HG02884 (cell line): ENCODE data around the gene ITPRIP.

Source experiments
- ATAC-seq: cut with Tn5 transposase; IDR thresholded peaks from one replicate; pipeline ENCODE4 v1.9.1; 2021; ENCODE audit warnings: mild to moderate bottlenecking, moderate library complexity; ENCODE audit not compliant: unreplicated experiment

The ITPRIP gene

GRCh38 chr10:104337985-104338735 lies at the start of gene ITPRIP:
ITPRIP (minus strand) TSS chr10:104338465; CDS start chr10:104316051, 22,414 bp downstream.
- ATAC-seq = peak; percentile 66

DNA sequence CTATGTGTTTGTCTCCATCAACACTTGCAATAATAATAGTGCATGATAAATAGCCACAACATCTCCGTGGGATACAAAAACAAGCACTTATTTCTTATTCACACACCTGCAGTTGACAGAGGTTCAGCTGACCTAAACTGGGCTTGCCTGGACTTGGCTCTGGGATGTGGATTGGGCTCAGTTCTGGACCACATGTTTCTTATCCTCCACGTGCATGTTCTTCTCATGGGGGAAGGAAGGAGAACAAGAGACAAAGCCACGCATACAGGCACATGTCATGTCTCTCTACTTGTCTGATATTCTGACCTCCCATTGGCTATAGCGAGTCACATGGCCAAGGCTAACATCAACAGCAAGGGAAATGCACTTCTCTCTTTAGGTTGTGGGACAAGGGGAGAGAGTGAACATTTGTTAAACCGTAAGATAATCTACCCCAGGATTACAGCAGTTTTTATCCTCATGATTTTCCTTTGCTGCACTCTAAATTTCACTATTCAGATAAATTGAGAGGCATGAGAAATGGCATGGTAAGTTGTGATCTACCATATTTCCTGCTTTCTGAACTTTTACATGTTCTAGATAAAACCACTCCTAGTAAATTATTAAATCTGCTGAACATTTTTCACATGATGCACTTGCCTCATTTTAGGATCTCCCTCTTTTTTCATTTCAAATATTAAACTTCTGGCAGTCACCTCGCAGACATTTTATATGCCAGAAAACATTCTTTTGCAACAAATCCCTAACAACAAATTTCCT lies 49.0 kb upstream of the ITPRIP start:
- no peak for ATAC-seq

GRCh38 chr10:104380336-104380735 lies 42.1 kb upstream of the ITPRIP start:
- ATAC-seq = no peak

- no peak for ATAC-seq
These were observed 38.6 kb upstream of the ITPRIP start for GRCh38 chr10:104376784-104377300.

- no peak for ATAC-seq
These were observed 36.3 kb upstream of the ITPRIP start for GRCh38 chr10:104374591-104374990.

- no peak for ATAC-seq
These were observed 33.5 kb upstream of the ITPRIP start for GRCh38 chr10:104371753-104372152.

GRCh38 chr10:104368381-104368780 lies 30.1 kb upstream of the ITPRIP start:
- no peak for ATAC-seq

DNA sequence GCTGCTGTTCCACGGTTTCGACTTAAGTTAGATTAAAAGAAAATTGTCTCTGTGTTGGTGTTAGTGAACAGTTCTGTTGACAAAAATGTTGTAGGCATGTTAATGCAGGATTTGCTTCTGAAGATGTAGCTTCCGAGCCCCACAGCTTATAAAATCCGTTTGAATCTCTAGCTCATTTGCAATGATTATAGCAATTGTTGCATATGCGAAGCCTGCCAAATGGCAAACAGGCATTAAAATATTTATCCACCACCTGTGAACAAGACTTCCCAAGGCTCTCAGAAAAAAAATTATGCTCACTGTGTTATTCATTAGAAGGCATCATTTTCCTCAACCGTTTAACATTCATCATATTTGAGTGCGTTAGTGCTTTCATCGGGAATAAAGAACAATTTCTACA lies 29.6 kb upstream of the ITPRIP start:
- ATAC-seq = no peak

DNA sequence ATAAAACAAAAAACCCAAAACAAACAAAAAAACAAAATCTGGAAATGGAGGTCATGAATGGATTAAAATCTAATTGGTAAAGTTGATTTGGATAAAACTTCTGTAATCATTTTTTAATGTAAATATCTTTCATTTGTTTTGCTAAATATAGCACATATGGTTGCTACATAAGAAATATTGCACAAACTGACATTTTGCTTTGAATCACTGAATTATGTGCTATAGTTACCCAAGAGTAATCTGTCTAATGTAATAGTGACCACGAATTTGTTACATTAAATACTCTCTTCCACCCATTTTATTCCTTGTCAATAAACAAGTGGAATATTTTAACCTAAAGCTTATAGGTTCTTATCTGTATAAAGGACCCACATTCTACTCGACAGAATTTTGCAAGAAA lies 21.5 kb upstream of the ITPRIP start:
- ATAC-seq = no peak

GRCh38 chr10:104353325-104354048 lies 15.2 kb upstream of the ITPRIP start, which contains the start of gene CFAP58:
CFAP58 (plus strand) TSS chr10:104353833; CDS start chr10:104353898, 65 bp downstream.
- peak; percentile 55 for ATAC-seq

GRCh38 chr10:104351919-104352318 lies 13.7 kb upstream of the ITPRIP start:
- ATAC-seq = no peak

GRCh38 chr10:104351061-104351702 lies 12.9 kb upstream of the ITPRIP start:
- ATAC-seq = no peak

- ATAC-seq = peak; percentile 43
These were observed 11.9 kb upstream of the ITPRIP start for GRCh38 chr10:104350127-104350635.

DNA sequence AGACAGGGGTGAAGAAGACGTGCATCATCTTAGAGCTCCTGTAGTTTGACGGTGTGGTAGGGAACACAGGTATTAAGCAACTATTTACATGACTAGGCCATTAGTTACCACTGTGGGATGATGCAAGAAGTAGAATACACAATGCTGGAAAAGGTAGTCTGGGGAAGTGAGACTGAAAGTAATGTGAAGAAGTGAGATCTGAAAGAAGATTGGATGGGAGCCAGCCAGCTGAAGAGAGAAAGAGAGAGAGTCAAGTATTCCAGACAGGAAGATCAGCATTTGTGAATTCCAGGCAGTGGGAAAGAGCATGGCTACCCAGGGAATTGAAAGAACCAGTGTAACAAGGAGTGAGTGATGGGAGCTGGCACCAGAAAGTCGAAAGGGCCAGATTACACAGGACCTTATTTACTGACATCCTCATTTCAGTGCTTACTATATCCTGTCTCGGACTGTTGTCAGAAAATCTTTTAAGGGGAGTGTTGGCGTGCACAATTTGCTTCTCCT lies 11.4 kb upstream of the ITPRIP start:
- peak; percentile 58 for ATAC-seq

DNA sequence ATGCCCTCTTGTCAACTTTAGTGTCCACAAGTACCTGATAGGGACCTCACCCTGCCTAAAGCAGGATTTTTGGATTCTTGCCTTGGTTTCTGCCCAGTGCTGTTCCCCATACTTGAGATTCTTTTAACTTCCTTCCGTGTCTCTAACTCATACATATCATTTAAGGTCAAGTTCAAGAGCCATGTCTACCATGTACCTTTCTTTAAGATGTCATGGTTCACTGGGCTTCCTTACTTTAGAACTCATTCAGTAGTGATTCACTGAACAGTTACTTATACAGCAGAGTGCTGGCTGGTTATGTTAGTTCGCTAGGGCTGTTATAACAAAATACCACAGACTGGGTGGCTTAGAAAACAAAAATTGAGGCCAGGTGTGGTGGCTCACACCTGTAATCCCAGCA lies 10.3 kb upstream of the ITPRIP start:
- no peak for ATAC-seq

- no peak for ATAC-seq
These were observed 9.2 kb upstream of the ITPRIP start for GRCh38 chr10:104347295-104348045.

DNA sequence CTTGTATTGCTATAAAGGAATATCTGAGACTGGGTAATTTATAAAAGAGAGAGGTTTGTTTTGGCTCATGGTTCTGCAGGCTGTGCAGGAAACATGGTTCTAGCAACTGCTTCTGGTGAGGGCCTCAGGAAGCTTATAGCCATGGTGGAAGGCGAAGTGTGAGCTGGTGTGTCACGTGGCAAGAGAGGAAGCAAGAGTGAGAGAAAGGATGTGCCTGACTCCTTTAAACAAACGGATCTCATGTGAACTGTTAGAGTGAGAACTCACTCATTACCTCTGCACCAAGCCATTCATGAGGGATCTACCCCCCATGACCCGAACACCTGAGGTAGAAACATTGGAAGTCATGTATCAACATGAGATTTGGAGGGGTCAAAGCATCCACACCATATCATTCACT lies 7.7 kb upstream of the ITPRIP start:
- no peak for ATAC-seq

DNA sequence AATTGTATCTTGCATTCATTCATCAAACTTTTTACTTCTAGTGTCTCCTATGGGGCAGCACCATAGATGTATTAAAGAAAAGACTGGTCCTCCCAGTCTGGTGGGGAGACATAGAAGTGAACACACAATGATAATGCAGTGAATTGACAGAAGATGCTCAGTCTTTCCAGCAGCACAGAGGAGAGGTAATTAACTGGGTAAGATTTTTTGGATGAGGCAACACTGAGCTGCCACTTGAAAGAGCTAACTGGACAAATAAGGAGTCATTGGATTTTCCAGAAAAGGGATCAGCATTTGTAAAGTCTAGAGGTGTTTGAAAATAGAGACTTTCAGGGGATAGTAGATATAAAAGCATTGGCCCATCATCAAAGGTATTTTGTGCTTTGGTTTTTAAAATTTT lies 7.2 kb upstream of the ITPRIP start:
- no peak for ATAC-seq

- no peak for ATAC-seq
These were observed 6.0 kb upstream of the ITPRIP start for GRCh38 chr10:104344219-104344618.
